ENCODE data around the gene JAK1.

GRCh38 chr1:64848136-64848535, 118.2 kb downstream of the JAK1 start:
- no peak for TF ChIP-seq ZNF184 (tag by site-specific recombination; IDR thresholded peaks at IDR 0.05)
- TF ChIP-seq CTCF (tag by site-specific recombination; IDR thresholded peaks at IDR 0.05) = no peak
- TF ChIP-seq ZBTB11 (tag by site-specific recombination; conservative IDR thresholded peaks at IDR 0.05; ENCODE audit: low read depth) = no peak
- TF ChIP-seq ATF2 (tag by site-specific recombination; IDR thresholded peaks at IDR 0.05; ENCODE audit: low read depth) = no peak
- no peak for TF ChIP-seq ZNF335 (tag by site-specific recombination; conservative IDR thresholded peaks at IDR 0.05)
- TF ChIP-seq ZNF157 (tag by site-specific recombination; IDR thresholded peaks at IDR 0.05) = no peak
- TF ChIP-seq ZNF48 (tag by site-specific recombination; IDR thresholded peaks at IDR 0.05) = no peak

Data from HEK293 (cell line).